ENCODE data around the gene CYP1A2. TPM values are rescaled to one million over a fixed set of nuclear protein-coding genes. Genes with fewer than 3 reads are reported as not detected.

Gene CYP1A2
- total RNA-seq, 1 experiment from 2014 or later: not detected

- no peak for DNase-seq
- Histone ChIP-seq H3F3A (ENCODE audit: low read length, unreplicated experiment) (no peaks in the 10 kb centered on the region), H4K20me1 (ENCODE audit: low read length) (no peaks in the 10 kb centered on the region), H3K27me3 (ENCODE audit: low read length) (no peaks in the 10 kb centered on the region), H3K4me1 (ENCODE audit: insufficient read depth, low read length) (peaks cover 13% of the 10 kb centered on the region), H3K9me2 (replicated peaks; ENCODE audit: low read length) (no peaks in the 10 kb centered on the region), H3K79me2 (ENCODE audit: low read length) (peaks cover 13% of the 10 kb centered on the region), H3K9me3 (ENCODE audit: low read length) (no peaks in the 10 kb centered on the region), H3K36me3 (ENCODE audit: low read depth, low read length) (no peaks in the 10 kb centered on the region), H3K9ac (ENCODE audit: low read length) (no peak overlapping the region), H3K27ac (ENCODE audit: low read length) (no peak overlapping the region), H3K4me2 (ENCODE audit: low read length) (no peak overlapping the region), H3K4me3 (ENCODE audit: low read length) (no peak overlapping the region), H2AFZ (ENCODE audit: low read length) (no peak overlapping the region)
- POLR2A ChIA-PET (ENCODE audit: unreplicated experiment): no interaction called here
- ATAC-seq: no peak
- BruUV-seq (replicated peaks): no TSS peak
- TF ChIP-seq EZH2phosphoT487 (IDR thresholded peaks at IDR 0.05; ENCODE audit: borderline replicate concordance, low read length): no peak
- no peak for TF ChIP-seq EZH2 (IDR thresholded peaks at IDR 0.05; ENCODE audit: low read length, unreplicated experiment)
- TF ChIP-seq, protein P1, sequence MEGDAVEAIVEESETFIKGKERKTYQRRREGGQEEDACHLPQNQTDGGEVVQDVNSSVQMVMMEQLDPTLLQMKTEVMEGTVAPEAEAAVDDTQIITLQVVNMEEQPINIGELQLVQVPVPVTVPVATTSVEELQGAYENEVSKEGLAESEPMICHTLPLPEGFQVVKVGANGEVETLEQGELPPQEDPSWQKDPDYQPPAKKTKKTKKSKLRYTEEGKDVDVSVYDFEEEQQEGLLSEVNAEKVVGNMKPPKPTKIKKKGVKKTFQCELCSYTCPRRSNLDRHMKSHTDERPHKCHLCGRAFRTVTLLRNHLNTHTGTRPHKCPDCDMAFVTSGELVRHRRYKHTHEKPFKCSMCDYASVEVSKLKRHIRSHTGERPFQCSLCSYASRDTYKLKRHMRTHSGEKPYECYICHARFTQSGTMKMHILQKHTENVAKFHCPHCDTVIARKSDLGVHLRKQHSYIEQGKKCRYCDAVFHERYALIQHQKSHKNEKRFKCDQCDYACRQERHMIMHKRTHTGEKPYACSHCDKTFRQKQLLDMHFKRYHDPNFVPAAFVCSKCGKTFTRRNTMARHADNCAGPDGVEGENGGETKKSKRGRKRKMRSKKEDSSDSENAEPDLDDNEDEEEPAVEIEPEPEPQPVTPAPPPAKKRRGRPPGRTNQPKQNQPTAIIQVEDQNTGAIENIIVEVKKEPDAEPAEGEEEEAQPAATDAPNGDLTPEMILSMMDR (conservative IDR thresholded peaks at IDR 0.05; ENCODE audit: low read depth, low read length): no peak
- CTCF ChIA-PET: no interaction called here
- intact Hi-C loops (cut with micrococcal nuclease): no loop called here
Observed at GRCh38 chr15:74778599-74778970, 29.9 kb downstream of the CYP1A2 start.

DNA sequence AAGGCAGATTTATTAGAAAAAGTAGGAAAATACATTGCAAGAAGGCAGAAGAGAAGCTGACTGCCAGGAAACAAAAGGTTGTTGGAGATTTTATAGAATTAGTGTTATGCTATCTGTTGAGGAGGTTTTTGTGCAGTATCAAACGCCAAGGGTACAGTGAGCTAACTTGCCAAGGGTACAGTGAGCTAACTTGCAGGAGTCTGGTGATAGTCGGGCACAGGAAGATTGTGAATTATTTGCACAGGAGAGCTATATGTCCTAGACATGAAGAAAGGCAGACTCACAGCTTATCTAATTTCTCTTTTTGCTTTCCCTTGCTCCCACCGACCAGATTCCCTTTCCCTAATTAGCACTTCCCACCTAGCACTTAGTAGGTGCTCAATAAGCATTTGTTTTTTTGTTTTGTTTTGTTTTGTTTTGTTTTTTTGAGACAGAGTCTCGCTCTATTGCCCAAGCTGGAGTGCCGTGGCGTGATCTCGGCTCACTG is 30.6 kb downstream of the CYP1A2 start:
- intact Hi-C loops (cut with micrococcal nuclease): no loop called here
- ATAC-seq: no peak
- ChIA-PET POLR2A (ENCODE audit: unreplicated experiment) (no interaction called here), CTCF (no interaction called here)
- Histone ChIP-seq H3K4me3 (ENCODE audit: low read length) (no peak overlapping the region), H3K9me3 (ENCODE audit: low read length) (no peaks in the 10 kb centered on the region), H3K4me1 (ENCODE audit: insufficient read depth, low read length) (peaks cover 18% of the 10 kb centered on the region), H3K36me3 (ENCODE audit: low read depth, low read length) (no peaks in the 10 kb centered on the region), H4K20me1 (ENCODE audit: low read length) (no peaks in the 10 kb centered on the region), H3F3A (ENCODE audit: low read length, unreplicated experiment) (no peaks in the 10 kb centered on the region), H3K9ac (ENCODE audit: low read length) (no peak overlapping the region), H3K79me2 (ENCODE audit: low read length) (peaks cover 19% of the 10 kb centered on the region), H3K27me3 (ENCODE audit: low read length) (no peaks in the 10 kb centered on the region), H3K9me2 (replicated peaks; ENCODE audit: low read length) (no peaks in the 10 kb centered on the region), H3K27ac (ENCODE audit: low read length) (no peak overlapping the region), H2AFZ (ENCODE audit: low read length) (no peak overlapping the region), H3K4me2 (ENCODE audit: low read length) (no peak overlapping the region)
- DNase-seq: no peak
- no TSS peak for BruUV-seq (replicated peaks)
- no peak for TF ChIP-seq EZH2phosphoT487 (IDR thresholded peaks at IDR 0.05; ENCODE audit: borderline replicate concordance, low read length)
- TF ChIP-seq EZH2 (IDR thresholded peaks at IDR 0.05; ENCODE audit: low read length, unreplicated experiment): no peak
- TF ChIP-seq, protein P1 (conservative IDR thresholded peaks at IDR 0.05; ENCODE audit: low read depth, low read length): no peak

GRCh38 chr15:74780523-74781430 is 32.1 kb downstream of the CYP1A2 start:
- H3K79me2 ChIP-seq (ENCODE audit: low read length): peaks cover 35% of the 10 kb centered on the region
- H3K9ac ChIP-seq (ENCODE audit: low read length): no peak overlapping the region
- H3K27ac ChIP-seq (ENCODE audit: low read length): no peak overlapping the region
- no TSS peak for BruUV-seq (replicated peaks)
- no peak for TF ChIP-seq EZH2phosphoT487 (IDR thresholded peaks at IDR 0.05; ENCODE audit: borderline replicate concordance, low read length)
- TF ChIP-seq, protein P1 (conservative IDR thresholded peaks at IDR 0.05; ENCODE audit: low read depth, low read length): no peak
- TF ChIP-seq EZH2 (IDR thresholded peaks at IDR 0.05; ENCODE audit: low read length, unreplicated experiment): no peak
- H2AFZ ChIP-seq (ENCODE audit: low read length): peak overlapping the region; percentile 99
- no peak for ATAC-seq
- H3K9me3 ChIP-seq (ENCODE audit: low read length): no peaks in the 10 kb centered on the region
- H3K27me3 ChIP-seq (ENCODE audit: low read length): no peaks in the 10 kb centered on the region
- DNase-seq: no peak
- no peaks in the 10 kb centered on the region for H3K9me2 ChIP-seq (replicated peaks; ENCODE audit: low read length)
- H3F3A ChIP-seq (ENCODE audit: low read length, unreplicated experiment): no peaks in the 10 kb centered on the region
- ChIA-PET CTCF (interaction anchor here (0.8 kb wide), 1 partner anchor 61 kb away, joined by 3 read pairs; no protein-coding TSS in a partner anchor), POLR2A (ENCODE audit: unreplicated experiment) (no interaction called here)
- H4K20me1 ChIP-seq (ENCODE audit: low read length): no peaks in the 10 kb centered on the region
- peak overlapping the region; percentile 100 for H3K4me2 ChIP-seq (ENCODE audit: low read length)
- peaks cover 18% of the 10 kb centered on the region for H3K4me1 ChIP-seq (ENCODE audit: insufficient read depth, low read length)
- no peaks in the 10 kb centered on the region; the same call in 1 of the 2 replicates for H3K36me3 ChIP-seq (ENCODE audit: low read depth, low read length)
- H3K4me3 ChIP-seq (ENCODE audit: low read length): peak overlapping the region; percentile 78; the same call in 1 of the 2 replicates
- intact Hi-C loops (cut with micrococcal nuclease): loop anchor here (1.0 kb wide), 1 partner anchor 55 kb away; no protein-coding TSS in a partner anchor
